Sigmoid colon (tissue), 4 donors: ENCODE results near the gene ASB18.

ENCODE experiments used
- CTCF ChIP-seq, 4 experiments: fragments of 450-650 bp in 3 of 4; fragments of 200-600 bp in 1 of 4; IDR thresholded peaks; one replicate each; pipeline ENCODE4 v1.5.1; 2016 to 2019; ENCODE audit warnings: antibody characterized with exemption in 4 of 4, mild to moderate bottlenecking in 3 of 4, moderate library complexity in 2 of 4
- EP300 ChIP-seq, 4 donors: sonication (generic); formaldehyde crosslinking; IDR thresholded peaks; one replicate each; pipeline ENCODE4 v1.6.1; 2017; ENCODE audit warnings: antibody characterized with exemption in 4 of 4
- POLR2AphosphoS5 ChIP-seq, 4 donors: sonication (generic); formaldehyde crosslinking; IDR thresholded peaks; one replicate each; pipeline ENCODE4 v1.6.1; 2017; ENCODE audit warnings: antibody characterized with exemption in 4 of 4

GRCh38 chr2:236193026-236193425 lies 71.2 kb downstream of the ASB18 start:
- TF ChIP-seq CTCF (IDR thresholded peaks at IDR 0.05) (no peak), POLR2AphosphoS5 (IDR thresholded peaks at IDR 0.05) (no peak), EP300 (IDR thresholded peaks at IDR 0.05) (no peak)
